ENCODE measurements around the gene CCDC106. TPM values are rescaled to one million over a fixed set of nuclear protein-coding genes. Genes with fewer than 3 reads are reported as not detected.
A peak's percentile ranks its signal among the peaks of the same experiment; 100 is the strongest.

The CCDC106 gene
- total RNA-seq, 1 donor from 2014 or later = 3.1 TPM

DNA sequence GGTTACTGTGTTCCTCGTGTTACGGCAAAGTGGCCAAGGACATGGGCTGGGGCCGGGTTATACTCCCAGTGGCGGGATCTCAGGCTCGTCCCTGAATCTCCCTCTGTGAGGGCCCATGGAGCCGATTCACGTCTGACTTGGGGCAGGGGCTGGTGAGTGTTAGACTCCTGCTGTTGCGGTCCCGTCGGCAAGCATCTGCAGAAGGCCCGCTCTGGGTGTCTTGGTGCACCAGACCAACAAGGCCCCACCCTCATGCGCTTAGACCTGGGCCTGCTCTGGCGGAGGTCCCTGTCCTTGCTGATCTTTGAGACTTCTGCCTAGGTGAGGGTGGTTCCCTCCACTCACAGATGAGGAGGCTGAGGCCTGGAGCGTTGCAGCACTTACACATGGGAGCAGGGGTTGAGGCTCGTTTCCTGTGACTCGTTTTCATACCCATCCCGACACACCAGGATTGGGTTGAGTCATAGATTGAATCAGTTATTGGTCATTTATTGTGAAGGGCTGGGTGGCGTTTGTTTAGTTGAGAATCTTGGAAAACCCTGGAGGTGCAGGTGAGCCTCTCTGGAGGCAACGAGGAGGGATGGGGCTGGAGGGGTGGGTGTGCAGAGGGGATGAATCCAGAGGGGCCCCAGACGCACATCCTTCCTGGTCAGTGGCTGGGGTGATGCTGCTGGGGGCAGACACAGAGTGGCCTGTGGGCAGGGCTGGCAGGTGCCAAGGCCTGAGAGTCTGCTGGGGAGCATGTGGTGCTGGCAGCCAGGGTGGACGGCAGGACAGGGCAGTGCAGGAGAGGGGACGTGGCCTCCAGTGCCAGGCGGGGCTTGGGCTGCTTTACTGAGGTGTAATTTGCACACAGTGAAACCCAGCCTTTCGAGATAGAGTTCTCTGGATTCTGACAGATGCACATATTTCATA lies 31.6 kb downstream of the CCDC106 start:
- Histone ChIP-seq H3K36me3 (ENCODE audit: control insufficient read depth in 3 of 3, insufficient read depth in 3 of 3, low read length in 3 of 3) (peaks cover 30 to 44% (median 33%) of the 10 kb centered on the region in 3 donors), H3K4me1 (ENCODE audit: control insufficient read depth in 3 of 3, insufficient read depth in 3 of 3, low read length in 3 of 3) (peaks cover 27 to 53% (median 38%) of the 10 kb centered on the region in 3 donors), H3K27me3 (ENCODE audit: control insufficient read depth in 3 of 3, insufficient read depth in 3 of 3, low read length in 3 of 3) (no peaks in the 10 kb centered on the region), H3K4me3 (ENCODE audit: low read length in 3 of 3) (no peak overlapping the region), H3K9me3 (ENCODE audit: control insufficient read depth in 3 of 3, low read length in 3 of 3) (no peaks in the 10 kb centered on the region), H3K9ac (ENCODE audit: low read depth in 1 of 3, low read length in 3 of 3) (peak overlapping the region in 1 of 3 donors; percentile 25), H3K27ac (ENCODE audit: low read depth, low read length) (no peak overlapping the region)

DNA sequence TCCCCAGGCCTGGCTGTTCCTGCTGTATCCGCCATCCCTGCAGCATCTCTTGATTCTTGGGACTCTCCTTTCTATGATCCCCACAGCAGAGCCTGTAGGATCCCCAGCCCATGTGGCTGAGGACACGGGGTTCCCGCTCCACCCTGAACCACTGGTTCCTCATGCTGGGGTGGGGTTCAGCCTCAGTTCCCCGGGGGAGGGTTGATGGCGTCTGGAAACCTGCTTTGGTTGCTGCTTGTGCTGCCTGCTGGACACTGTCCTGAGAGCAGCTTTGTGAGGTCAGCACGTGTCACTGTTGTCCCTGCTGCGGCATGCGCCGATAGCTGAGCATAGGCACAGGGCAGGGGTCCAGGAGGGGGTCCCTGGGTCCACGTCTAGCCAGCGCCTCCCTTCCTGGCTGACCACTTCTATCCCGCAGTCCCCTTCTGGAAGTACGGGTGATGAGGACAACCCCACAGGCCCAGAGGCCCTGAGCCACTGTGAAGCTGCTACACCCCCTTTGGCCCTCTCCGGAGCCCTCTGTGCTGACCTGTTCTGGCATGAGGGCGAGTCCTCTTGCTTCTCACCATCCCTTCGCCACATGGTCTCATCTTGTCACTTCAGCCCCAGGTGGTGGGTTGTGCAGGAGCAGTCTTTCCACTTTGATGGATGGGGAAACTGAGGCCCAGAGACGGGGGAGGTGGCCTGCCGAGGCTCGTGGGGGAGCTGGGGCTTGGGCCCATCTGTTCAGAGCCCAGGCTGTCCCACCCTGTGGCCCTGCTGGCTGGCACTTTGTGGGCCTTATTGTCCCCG lies 32.5 kb downstream of the CCDC106 start:
- H3K36me3 ChIP-seq (ENCODE audit: control insufficient read depth in 3 of 3, insufficient read depth in 3 of 3, low read length in 3 of 3) = peaks cover 36 to 54% (median 38%) of the 10 kb centered on the region in 3 donors
- H3K27me3 ChIP-seq (ENCODE audit: control insufficient read depth in 3 of 3, insufficient read depth in 3 of 3, low read length in 3 of 3) = no peaks in the 10 kb centered on the region
- no peak overlapping the region for H3K9ac ChIP-seq (ENCODE audit: low read depth in 1 of 3, low read length in 3 of 3)
- H3K9me3 ChIP-seq (ENCODE audit: control insufficient read depth in 3 of 3, low read length in 3 of 3) = no peaks in the 10 kb centered on the region
- no peak overlapping the region for H3K4me3 ChIP-seq (ENCODE audit: low read length in 3 of 3)
- peaks cover 26 to 49% (median 36%) of the 10 kb centered on the region in 3 donors for H3K4me1 ChIP-seq (ENCODE audit: control insufficient read depth in 3 of 3, insufficient read depth in 3 of 3, low read length in 3 of 3)
- H3K27ac ChIP-seq (ENCODE audit: low read depth, low read length) = no peak overlapping the region

DNA sequence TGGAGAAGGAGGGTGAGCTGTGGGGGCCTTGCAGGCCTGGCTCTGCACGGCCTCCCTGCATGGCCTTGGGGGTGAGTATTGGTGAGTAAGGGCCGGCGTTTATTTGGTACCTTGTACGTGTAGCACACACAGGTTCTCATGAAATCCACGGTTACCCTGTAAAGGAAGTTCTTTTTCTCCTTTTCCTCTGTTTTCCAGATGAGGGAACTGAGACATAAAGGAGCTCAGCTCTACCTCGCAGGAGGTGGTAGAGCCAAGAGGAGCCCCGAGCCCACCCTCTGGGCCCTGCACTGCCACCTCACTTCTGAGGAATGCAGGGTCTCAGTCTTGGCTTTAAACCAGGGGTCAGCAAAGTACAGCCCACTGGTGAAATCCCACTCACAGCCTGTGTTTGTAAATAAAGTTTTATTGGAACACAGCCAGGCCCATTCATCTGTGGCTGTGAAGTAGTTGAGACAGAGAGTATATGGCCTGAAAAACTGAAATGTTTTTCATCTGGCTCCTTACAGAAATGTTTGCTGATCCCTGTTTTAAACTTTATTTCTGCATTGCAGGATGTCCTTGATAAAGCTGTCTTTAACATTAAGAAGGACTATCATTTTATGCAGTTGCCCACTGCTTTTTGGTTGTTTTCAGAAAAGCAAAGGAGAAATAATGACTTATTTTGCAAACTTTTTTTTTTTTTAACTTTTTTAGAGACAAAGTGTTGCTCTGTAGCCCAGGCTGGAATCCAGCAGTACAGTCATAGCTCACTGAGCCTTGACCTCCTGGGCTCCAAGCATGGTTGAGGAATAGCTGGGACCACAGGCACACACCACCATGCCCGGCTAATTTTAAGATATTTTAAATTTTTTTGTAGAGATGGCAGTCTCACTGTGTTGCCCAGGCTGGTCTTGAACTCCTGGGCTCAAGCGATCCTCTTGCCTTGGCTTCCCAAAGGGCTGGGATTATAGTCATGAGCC lies 33.4 kb downstream of the CCDC106 start:
- Histone ChIP-seq H3K4me1 (ENCODE audit: control insufficient read depth in 3 of 3, insufficient read depth in 3 of 3, low read length in 3 of 3) (peaks cover 17 to 40% (median 27%) of the 10 kb centered on the region in 3 donors), H3K4me3 (ENCODE audit: low read length in 3 of 3) (no peak overlapping the region), H3K27me3 (ENCODE audit: control insufficient read depth in 3 of 3, insufficient read depth in 3 of 3, low read length in 3 of 3) (no peaks in the 10 kb centered on the region), H3K9me3 (ENCODE audit: control insufficient read depth in 3 of 3, low read length in 3 of 3) (no peaks in the 10 kb centered on the region), H3K9ac (ENCODE audit: low read depth in 1 of 3, low read length in 3 of 3) (no peak overlapping the region), H3K27ac (ENCODE audit: low read depth, low read length) (no peak overlapping the region), H3K36me3 (ENCODE audit: control insufficient read depth in 3 of 3, insufficient read depth in 3 of 3, low read length in 3 of 3) (peaks cover 42 to 62% (median 46%) of the 10 kb centered on the region in 3 donors)

DNA sequence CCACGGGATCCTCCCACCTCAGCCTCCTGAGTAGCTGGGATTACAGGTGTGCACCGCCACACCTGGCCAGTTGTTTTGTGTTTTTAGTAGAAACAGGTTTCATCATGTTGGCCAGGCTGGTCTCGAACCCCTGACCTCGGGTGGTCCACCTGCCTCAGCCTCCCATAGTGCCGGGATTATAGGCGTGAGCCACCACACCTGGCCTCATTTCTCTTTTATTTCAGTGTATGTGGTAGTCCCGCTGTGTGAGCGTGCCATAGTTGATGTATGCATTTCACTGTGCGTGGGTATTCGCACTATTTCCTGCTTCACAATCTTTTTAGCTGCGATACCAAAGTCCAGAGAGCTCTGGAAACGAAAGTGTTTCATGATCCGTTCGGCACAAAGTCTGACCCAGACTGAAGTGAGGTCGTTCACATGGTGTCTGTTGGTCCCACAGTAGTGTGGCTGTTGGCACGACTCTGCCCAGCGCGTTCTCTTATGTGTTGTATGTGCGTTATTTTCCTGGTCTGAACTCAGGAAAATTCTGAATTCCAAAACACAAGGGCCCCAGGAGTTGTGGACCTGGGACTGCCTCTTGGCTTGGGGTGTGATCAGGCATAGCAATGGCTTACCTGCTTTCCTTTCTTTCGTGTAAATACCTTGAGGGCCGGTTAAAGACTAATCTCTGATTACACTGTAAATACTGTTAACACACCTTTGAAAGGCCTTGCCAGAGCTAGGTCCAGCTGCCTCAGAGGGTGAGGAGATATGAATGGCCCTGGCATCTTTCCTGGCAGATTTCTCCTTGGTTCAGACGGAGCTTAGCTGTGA lies 35.6 kb downstream of the CCDC106 start:
- peaks cover 0 to 18% (median 6%) of the 10 kb centered on the region in 3 donors for H3K4me1 ChIP-seq (ENCODE audit: control insufficient read depth in 3 of 3, insufficient read depth in 3 of 3, low read length in 3 of 3)

DNA sequence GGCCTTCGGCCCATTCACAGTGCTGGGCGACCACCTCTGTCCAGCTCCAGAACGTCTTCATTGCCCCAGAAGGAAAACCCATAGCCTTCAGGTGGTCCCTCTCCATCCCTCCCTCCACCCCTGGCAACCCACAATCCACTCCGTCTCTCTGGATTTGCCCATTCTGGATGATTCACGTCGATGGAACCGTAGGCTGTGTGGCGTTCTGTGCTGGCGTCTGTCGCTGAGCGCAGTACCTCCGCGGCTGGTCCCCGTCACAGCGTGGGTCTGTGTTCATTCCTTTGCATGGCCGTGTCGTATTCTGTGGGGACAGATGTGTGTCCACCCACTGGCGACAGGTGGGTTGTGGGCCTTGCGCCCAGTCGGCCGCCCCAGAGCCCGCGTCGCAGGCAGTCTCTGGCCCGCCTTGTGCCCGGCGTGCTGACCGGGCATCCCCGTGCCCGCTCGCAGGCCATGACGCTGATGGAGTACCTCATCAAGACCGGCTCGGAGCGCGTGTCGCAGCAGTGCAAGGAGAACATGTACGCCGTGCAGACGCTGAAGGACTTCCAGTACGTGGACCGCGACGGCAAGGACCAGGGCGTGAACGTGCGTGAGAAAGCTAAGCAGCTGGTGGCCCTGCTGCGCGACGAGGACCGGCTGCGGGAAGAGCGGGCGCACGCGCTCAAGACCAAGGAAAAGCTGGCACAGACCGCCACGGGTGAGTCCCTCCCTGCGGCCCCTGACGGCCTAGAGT lies 37.1 kb downstream of the CCDC106 start:
- Histone ChIP-seq H3K4me1 (ENCODE audit: control insufficient read depth in 3 of 3, insufficient read depth in 3 of 3, low read length in 3 of 3) (peaks cover 0 to 3% (median 3%) of the 10 kb centered on the region in 3 donors), H3K4me3 (ENCODE audit: low read length in 3 of 3) (no peak overlapping the region), H3K27me3 (ENCODE audit: control insufficient read depth in 3 of 3, insufficient read depth in 3 of 3, low read length in 3 of 3) (no peaks in the 10 kb centered on the region), H3K9ac (ENCODE audit: low read depth in 1 of 3, low read length in 3 of 3) (peak overlapping the region in 1 of 3 donors; percentile 8), H3K9me3 (ENCODE audit: control insufficient read depth in 3 of 3, low read length in 3 of 3) (no peaks in the 10 kb centered on the region), H3K27ac (ENCODE audit: low read depth, low read length) (no peak overlapping the region), H3K36me3 (ENCODE audit: control insufficient read depth in 3 of 3, insufficient read depth in 3 of 3, low read length in 3 of 3) (peaks cover 36 to 58% (median 47%) of the 10 kb centered on the region in 3 donors)

More for the DNA sequence above, 35.6 kb downstream of the CCDC106 start:
- Histone ChIP-seq H3K27ac (ENCODE audit: low read depth, low read length) (no peak overlapping the region), H3K4me3 (ENCODE audit: low read length in 3 of 3) (no peak overlapping the region), H3K9me3 (ENCODE audit: control insufficient read depth in 3 of 3, low read length in 3 of 3) (no peaks in the 10 kb centered on the region), H3K36me3 (ENCODE audit: control insufficient read depth in 3 of 3, insufficient read depth in 3 of 3, low read length in 3 of 3) (peaks cover 37 to 59% (median 46%) of the 10 kb centered on the region in 3 donors), H3K27me3 (ENCODE audit: control insufficient read depth in 3 of 3, insufficient read depth in 3 of 3, low read length in 3 of 3) (no peaks in the 10 kb centered on the region), H3K9ac (ENCODE audit: low read depth in 1 of 3, low read length in 3 of 3) (no peak overlapping the region)

DNA sequence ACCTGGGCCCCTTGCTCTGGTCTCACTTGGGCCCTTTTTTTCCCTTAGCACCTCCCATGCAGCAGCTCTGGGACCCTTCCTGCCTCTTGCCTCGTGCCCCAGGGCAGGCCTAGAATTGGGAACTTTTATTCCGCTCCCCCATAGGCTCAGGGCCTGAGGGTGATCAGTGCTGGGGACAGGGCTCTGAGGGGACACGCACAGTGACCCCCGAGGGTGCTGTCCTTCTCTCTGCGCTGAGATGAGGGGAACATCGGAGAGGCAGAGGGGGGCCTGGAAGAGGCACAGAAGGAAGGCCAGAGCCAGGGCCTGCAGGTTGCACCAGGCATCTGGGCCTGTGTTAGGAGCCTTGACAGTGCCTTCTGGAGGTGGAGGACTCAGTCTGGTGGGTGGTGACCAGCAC lies 37.8 kb downstream of the CCDC106 start:
- peaks cover 37 to 61% (median 49%) of the 10 kb centered on the region in 3 donors for H3K36me3 ChIP-seq (ENCODE audit: control insufficient read depth in 3 of 3, insufficient read depth in 3 of 3, low read length in 3 of 3)
- H3K4me1 ChIP-seq (ENCODE audit: control insufficient read depth in 3 of 3, insufficient read depth in 3 of 3, low read length in 3 of 3) = no peaks in the 10 kb centered on the region
- H3K27ac ChIP-seq (ENCODE audit: low read depth, low read length) = no peak overlapping the region
- no peaks in the 10 kb centered on the region for H3K9me3 ChIP-seq (ENCODE audit: control insufficient read depth in 3 of 3, low read length in 3 of 3)
- no peak overlapping the region for H3K9ac ChIP-seq (ENCODE audit: low read depth in 1 of 3, low read length in 3 of 3)
- H3K27me3 ChIP-seq (ENCODE audit: control insufficient read depth in 3 of 3, insufficient read depth in 3 of 3, low read length in 3 of 3) = no peaks in the 10 kb centered on the region
- H3K4me3 ChIP-seq (ENCODE audit: low read length in 3 of 3) = no peak overlapping the region

DNA sequence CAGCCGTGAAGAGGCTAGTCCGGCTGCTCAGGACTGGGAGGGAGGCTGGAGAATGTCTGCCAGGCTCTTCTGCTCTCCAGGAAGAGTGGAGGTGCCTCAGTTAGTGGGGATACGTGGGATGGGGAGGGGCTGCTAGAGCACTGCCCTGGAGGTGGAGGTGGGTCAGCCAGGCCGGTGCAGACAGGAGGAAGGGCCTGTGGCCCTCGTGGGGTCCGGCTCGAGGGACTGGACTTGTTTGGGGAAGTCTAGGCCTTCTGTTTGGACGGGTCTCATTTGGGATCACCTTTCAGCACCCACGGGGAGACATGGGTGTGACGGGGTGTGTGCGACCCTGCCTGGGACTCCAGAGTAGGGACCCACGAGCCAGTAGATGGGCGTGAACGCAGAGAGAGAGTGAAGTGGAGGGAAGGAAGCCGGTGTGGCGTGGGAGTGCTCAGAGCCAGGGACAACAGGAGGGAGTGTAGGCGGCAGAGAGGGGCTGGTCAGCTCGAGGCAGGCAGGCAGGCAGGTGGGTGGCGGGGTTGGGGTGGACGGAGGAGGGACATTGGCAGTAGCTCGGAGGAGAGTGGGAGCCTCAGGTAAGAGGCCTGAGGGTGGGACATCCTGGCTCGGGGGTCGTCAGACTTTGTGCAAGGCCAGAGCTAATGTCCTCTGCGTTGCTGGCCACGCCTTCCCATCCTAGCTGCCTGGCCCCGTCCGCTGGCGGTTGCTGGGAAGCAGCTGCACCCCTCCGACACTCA lies 38.5 kb downstream of the CCDC106 start:
- no peaks in the 10 kb centered on the region for H3K27me3 ChIP-seq (ENCODE audit: control insufficient read depth in 3 of 3, insufficient read depth in 3 of 3, low read length in 3 of 3)
- no peak overlapping the region for H3K4me3 ChIP-seq (ENCODE audit: low read length in 3 of 3)
- H3K9ac ChIP-seq (ENCODE audit: low read depth in 1 of 3, low read length in 3 of 3) = no peak overlapping the region
- peaks cover 41 to 58% (median 54%) of the 10 kb centered on the region in 3 donors for H3K36me3 ChIP-seq (ENCODE audit: control insufficient read depth in 3 of 3, insufficient read depth in 3 of 3, low read length in 3 of 3)
- no peak overlapping the region for H3K27ac ChIP-seq (ENCODE audit: low read depth, low read length)
- no peaks in the 10 kb centered on the region for H3K9me3 ChIP-seq (ENCODE audit: control insufficient read depth in 3 of 3, low read length in 3 of 3)
- H3K4me1 ChIP-seq (ENCODE audit: control insufficient read depth in 3 of 3, insufficient read depth in 3 of 3, low read length in 3 of 3) = no peaks in the 10 kb centered on the region
